ENCODE results near the gene RAB18.

RAB18 gene

GRCh38 chr10:27547047-27547446, 42.9 kb downstream of the RAB18 start:
- no peak overlapping the region for H3K27ac ChIP-seq (ENCODE audit: low read length)
- no peak for DNase-seq
- H3K9me3 ChIP-seq (replicated peaks; ENCODE audit: insufficient read depth, low read length): no peaks in the 10 kb centered on the region
- no peak overlapping the region for H3K9ac ChIP-seq (ENCODE audit: low read length)
- H3K36me3 ChIP-seq (replicated peaks; ENCODE audit: insufficient read depth, low read length): no peaks in the 10 kb centered on the region
- no peaks in the 10 kb centered on the region for H3K9me2 ChIP-seq (replicated peaks; ENCODE audit: insufficient read depth, low read length)
- H3K4me1 ChIP-seq (ENCODE audit: low read length): no peaks in the 10 kb centered on the region
- no peak overlapping the region for H3K4me2 ChIP-seq (ENCODE audit: low read depth, low read length)
- no peaks in the 10 kb centered on the region for H3K27me3 ChIP-seq (replicated peaks; ENCODE audit: insufficient read depth, low read length)
- H3F3A ChIP-seq (ENCODE audit: insufficient read depth, low read length): no peaks in the 10 kb centered on the region
- H2AFZ ChIP-seq (ENCODE audit: low read length): no peak overlapping the region
- no peak for TF ChIP-seq EZH2phosphoT487 (IDR thresholded peaks at IDR 0.05; ENCODE audit: low read length)
- no peak for TF ChIP-seq EZH2 (optimal IDR thresholded peaks at IDR 0.05; ENCODE audit: low read depth, low read length)
- no peak for TF ChIP-seq CTCF (IDR thresholded peaks at IDR 0.05; ENCODE audit: low read length)
- no peak overlapping the region for H3K4me3 ChIP-seq (ENCODE audit: low read length)
- no peaks in the 10 kb centered on the region for H4K20me1 ChIP-seq (ENCODE audit: insufficient read depth, low read length)
- no peaks in the 10 kb centered on the region for H3K79me2 ChIP-seq (ENCODE audit: low read length)

- no peak for TF ChIP-seq EZH2 (optimal IDR thresholded peaks at IDR 0.05; ENCODE audit: low read depth, low read length)
- no peak for TF ChIP-seq EZH2phosphoT487 (IDR thresholded peaks at IDR 0.05; ENCODE audit: low read length)
- no peak for TF ChIP-seq CTCF (IDR thresholded peaks at IDR 0.05; ENCODE audit: low read length)
- Histone ChIP-seq H3K9ac (ENCODE audit: low read length) (no peak overlapping the region), H4K20me1 (ENCODE audit: insufficient read depth, low read length) (no peaks in the 10 kb centered on the region), H3K4me2 (ENCODE audit: low read depth, low read length) (no peak overlapping the region), H3K27me3 (replicated peaks; ENCODE audit: insufficient read depth, low read length) (no peaks in the 10 kb centered on the region), H3K9me3 (replicated peaks; ENCODE audit: insufficient read depth, low read length) (no peaks in the 10 kb centered on the region), H3K27ac (ENCODE audit: low read length) (no peak overlapping the region), H3K36me3 (replicated peaks; ENCODE audit: insufficient read depth, low read length) (no peaks in the 10 kb centered on the region), H3K9me2 (replicated peaks; ENCODE audit: insufficient read depth, low read length) (no peaks in the 10 kb centered on the region), H3K4me3 (ENCODE audit: low read length) (no peak overlapping the region), H3K79me2 (ENCODE audit: low read length) (no peaks in the 10 kb centered on the region), H2AFZ (ENCODE audit: low read length) (no peak overlapping the region), H3F3A (ENCODE audit: insufficient read depth, low read length) (no peaks in the 10 kb centered on the region), H3K4me1 (ENCODE audit: low read length) (no peaks in the 10 kb centered on the region)
- DNase-seq: no peak
Observed at GRCh38 chr10:27547482-27547881, 43.4 kb downstream of the RAB18 start.

- H3K4me3 ChIP-seq (ENCODE audit: low read length): no peak overlapping the region
- TF ChIP-seq EZH2phosphoT487 (IDR thresholded peaks at IDR 0.05; ENCODE audit: low read length) (no peak), EZH2 (optimal IDR thresholded peaks at IDR 0.05; ENCODE audit: low read depth, low read length) (no peak), CTCF (IDR thresholded peaks at IDR 0.05; ENCODE audit: low read length) (no peak)
- no peak overlapping the region for H3K4me2 ChIP-seq (ENCODE audit: low read depth, low read length)
- H3K27ac ChIP-seq (ENCODE audit: low read length): no peak overlapping the region
- DNase-seq: no peak
- no peaks in the 10 kb centered on the region for H3K4me1 ChIP-seq (ENCODE audit: low read length)
- H3K79me2 ChIP-seq (ENCODE audit: low read length): no peaks in the 10 kb centered on the region
- no peaks in the 10 kb centered on the region for H3F3A ChIP-seq (ENCODE audit: insufficient read depth, low read length)
- H3K9ac ChIP-seq (ENCODE audit: low read length): no peak overlapping the region
- no peaks in the 10 kb centered on the region for H3K9me2 ChIP-seq (replicated peaks; ENCODE audit: insufficient read depth, low read length)
- no peaks in the 10 kb centered on the region for H3K27me3 ChIP-seq (replicated peaks; ENCODE audit: insufficient read depth, low read length)
- H3K36me3 ChIP-seq (replicated peaks; ENCODE audit: insufficient read depth, low read length): no peaks in the 10 kb centered on the region
- H4K20me1 ChIP-seq (ENCODE audit: insufficient read depth, low read length): no peaks in the 10 kb centered on the region
- H3K9me3 ChIP-seq (replicated peaks; ENCODE audit: insufficient read depth, low read length): no peaks in the 10 kb centered on the region
- H2AFZ ChIP-seq (ENCODE audit: low read length): no peak overlapping the region
Observed at GRCh38 chr10:27550823-27551222, 46.7 kb downstream of the RAB18 start.

All from MM.1S (cell line).